Endothelial cell of umbilical vein (primary cell): ENCODE measurements around the gene PLA2G2A.

Experiments used
- CTCF ChIP-seq, 2 donors: IDR thresholded peaks; 1 replicate in 1 of 2; 2 replicates in 1 of 2; pipeline ENCODE4 v1.5.1; 2011; ENCODE audit warnings: low read length in 2 of 2, mild to moderate bottlenecking in 2 of 2, moderate library complexity in 2 of 2, control low read depth in 1 of 2, inconsistent platforms in 1 of 2, low read depth in 1 of 2; ENCODE audit not compliant: insufficient read depth in 1 of 2; ENCODE audit errors: extremely low read depth in 1 of 2
- POLR2A ChIP-seq: IDR thresholded peaks from 2 replicates; pipeline ENCODE4 v1.6.1; 2012; ENCODE audit warnings: low read depth, mild to moderate bottlenecking, control low read depth, low read length
- POLR2AphosphoS5 ChIP-seq: IDR thresholded peaks from 2 replicates; pipeline ENCODE4 v1.6.1; 2012; ENCODE audit warnings: low read depth, mild to moderate bottlenecking, control low read depth, low read length, moderate library complexity; ENCODE audit not compliant: insufficient read depth

GRCh38 chr1:19940486-19941205, 38.8 kb downstream of the PLA2G2A start:
- TF ChIP-seq POLR2AphosphoS5 (no peak), CTCF (IDR thresholded peaks at IDR 0.05; ENCODE audit: extremely low read depth in 1 of 2, insufficient read depth in 1 of 2, low read depth in 1 of 2, low read length in 2 of 2) (no peak), POLR2A (no peak)
